MM.1S (cell line): Measurements from ENCODE around the gene CDK6.

ENCODE experiments used
- EZH2 ChIP-seq: fragments of 300-600 bp; sonication (generic); optimal IDR thresholded peaks from 2 replicates; pipeline ENCODE3; 2017; ENCODE audit warnings: low read depth, mild to moderate bottlenecking, antibody characterized with exemption, low read length, mixed read lengths
- EZH2phosphoT487 ChIP-seq: fragments of 300-600 bp; sonication (generic); IDR thresholded peaks from 2 replicates; pipeline ENCODE4 v1.6.1; 2018; ENCODE audit warnings: antibody characterized with exemption, low read length
- TF ChIP-seq, protein P1 (sequence below): fragments of 300-600 bp; sonication (generic); IDR thresholded peaks from 2 replicates; pipeline ENCODE4 v1.5.1; 2016; ENCODE audit warnings: antibody characterized with exemption, low read length, mixed read lengths

DNA sequence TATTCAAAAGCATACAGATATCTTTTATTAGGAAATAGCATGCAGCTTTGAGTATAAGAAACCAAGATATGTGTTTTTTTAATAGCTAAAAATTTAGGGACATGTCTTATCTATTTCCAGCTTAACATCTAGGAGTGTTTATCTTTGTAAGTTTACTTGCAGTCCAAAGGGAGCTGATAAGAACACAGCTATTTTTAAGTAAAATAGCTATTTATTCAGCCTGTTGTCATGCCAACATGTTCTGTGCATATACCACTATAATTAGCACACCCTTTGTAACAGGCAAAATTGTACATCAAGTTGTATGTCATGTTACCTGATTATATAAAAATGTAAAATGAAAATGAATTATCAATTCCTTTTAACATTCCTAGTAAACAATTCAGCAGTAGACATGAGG is 275.8 kb downstream of the CDK6 start:
- TF ChIP-seq EZH2 (no peak), EZH2phosphoT487 (no peak)
- TF ChIP-seq, protein P1, sequence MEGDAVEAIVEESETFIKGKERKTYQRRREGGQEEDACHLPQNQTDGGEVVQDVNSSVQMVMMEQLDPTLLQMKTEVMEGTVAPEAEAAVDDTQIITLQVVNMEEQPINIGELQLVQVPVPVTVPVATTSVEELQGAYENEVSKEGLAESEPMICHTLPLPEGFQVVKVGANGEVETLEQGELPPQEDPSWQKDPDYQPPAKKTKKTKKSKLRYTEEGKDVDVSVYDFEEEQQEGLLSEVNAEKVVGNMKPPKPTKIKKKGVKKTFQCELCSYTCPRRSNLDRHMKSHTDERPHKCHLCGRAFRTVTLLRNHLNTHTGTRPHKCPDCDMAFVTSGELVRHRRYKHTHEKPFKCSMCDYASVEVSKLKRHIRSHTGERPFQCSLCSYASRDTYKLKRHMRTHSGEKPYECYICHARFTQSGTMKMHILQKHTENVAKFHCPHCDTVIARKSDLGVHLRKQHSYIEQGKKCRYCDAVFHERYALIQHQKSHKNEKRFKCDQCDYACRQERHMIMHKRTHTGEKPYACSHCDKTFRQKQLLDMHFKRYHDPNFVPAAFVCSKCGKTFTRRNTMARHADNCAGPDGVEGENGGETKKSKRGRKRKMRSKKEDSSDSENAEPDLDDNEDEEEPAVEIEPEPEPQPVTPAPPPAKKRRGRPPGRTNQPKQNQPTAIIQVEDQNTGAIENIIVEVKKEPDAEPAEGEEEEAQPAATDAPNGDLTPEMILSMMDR = no peak
